GM20431 (cell line): ENCODE results near the gene FMNL3.
"Not testable (repeated sequence)": the region's sequence is repeated elsewhere in the genome, so short reads cannot be mapped to it uniquely, and the experiment has no call there.

Source experiments
- in situ Hi-C: fragments of 300-500 bp; cut with MseI, MboI; formaldehyde crosslinking; loops from one replicate; pipeline ENCODE4 v1.15.0; 2020; ENCODE audit warnings: low sequenced_read_pairs; ENCODE audit not compliant: unreplicated experiment

The FMNL3 gene

DNA sequence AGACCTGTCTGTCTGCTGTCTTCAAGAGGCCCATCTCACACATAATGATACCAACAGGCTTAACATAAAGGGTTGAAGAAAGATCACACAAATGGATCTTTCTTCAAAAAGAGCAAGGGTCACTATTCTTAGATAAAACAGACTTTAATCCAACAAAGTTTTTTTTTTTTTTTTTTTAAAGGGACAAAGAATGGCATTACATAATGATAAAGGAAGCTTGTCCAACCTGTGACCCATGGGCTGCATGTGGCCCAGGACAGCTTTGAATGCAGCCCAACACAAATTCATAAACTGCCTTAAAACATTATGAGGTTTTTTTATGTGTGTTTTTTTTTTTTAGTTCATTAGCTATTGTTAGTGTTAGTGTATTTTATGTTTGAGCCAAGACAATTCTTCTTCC is 95.0 kb downstream of the FMNL3 start:
- in situ Hi-C loops, result no loop called here

DNA sequence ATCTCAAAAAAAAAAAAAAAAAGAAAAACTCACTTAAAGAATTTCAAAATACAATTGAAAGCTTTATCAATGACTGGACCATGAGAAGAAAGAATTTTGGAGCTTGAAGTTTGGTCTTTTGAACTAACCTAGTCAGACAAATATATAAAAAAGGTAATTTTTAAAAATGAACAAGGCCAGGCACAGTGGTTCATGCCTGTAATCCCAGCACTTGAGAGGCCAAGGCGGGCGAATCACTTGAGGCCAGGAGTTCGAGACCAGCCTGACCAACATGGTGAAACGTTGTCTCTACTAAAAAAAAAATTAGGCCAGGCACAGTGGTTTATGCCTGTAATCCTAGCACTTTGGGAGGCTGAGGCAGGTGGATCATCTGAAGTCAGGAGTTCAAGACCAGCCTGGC is 96.4 kb downstream of the FMNL3 start:
- in situ Hi-C loops, result not testable (repeated sequence)

DNA sequence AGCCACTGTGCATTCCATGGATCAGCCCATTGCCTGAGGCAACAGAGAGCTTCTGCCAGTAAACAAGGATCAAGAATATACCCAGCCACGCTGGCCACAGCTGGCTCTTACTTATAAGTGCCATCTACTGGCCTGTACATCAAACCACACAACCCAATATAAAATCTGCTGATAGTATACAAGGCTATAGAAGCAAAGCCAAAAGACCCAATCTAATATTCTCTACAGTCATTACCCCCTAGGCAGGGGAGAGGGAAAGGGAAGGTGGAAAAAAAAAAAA is 97.4 kb downstream of the FMNL3 start:
- in situ Hi-C loops, result no loop called here

DNA sequence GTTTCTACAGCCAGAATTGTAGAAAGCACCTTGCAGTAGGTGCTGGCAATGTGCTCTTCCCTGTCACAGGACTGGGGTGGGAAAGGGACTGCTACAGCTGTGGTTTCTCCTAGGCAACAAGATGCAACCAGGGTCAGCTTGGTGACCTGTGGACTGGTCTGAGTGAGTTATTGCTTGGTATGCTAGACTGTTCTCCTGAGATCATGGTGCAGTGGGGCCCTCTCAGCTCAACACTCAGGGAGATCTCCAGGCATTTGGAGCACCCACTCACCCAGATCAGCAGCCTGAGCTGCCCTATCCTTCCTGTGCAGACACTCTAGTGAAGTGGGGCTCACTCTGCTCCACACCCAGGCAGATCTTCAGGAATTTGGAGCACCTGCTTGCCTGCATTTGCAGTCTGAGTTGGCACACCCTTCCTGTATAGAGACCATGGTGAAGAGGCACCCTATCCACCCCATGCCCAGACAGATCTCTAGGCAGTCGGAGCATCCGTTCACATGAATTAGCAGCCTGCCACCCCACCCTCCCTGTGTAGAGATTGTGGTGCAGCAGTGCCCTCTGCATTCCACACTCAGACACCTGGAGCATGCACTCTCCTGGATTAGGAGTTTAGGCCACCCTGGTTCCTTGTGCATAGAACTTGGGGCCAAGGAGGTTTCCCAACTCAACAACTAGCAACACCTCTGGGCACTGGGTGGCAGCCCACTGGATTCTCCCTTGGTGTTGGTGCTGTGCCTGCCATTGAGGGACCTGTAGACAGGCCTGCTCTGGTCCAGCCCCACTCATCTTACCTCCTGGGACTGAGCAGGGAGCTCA is 97.9 kb downstream of the FMNL3 start:
- in situ Hi-C loops, result no loop called here

DNA sequence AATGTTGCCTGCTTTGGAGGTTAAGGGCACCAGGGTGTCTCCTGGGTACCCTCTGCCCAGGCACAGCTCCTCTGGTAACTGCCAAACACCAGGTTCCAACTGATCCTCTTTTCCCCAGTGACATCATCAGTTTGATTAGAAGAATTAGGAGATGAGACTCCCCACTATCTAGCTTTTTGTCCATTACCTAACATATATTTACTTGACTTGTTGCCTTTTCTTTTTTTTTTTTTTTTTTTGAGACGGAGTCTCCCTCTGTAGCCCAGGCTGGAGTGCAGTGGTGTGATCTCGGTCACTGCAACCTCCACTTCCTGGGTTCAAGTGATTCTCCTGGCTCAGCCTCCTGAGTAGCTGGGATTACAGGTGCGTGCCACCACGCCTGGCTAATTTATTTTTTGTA is 101.7 kb downstream of the FMNL3 start, which contains the start of gene FAM186B:
TSS of gene FAM186B (minus strand) at position 101 of the 400 bp plus-strand sequence. CDS start 162 bp downstream, outside the sequence.
- in situ Hi-C loops, result not testable (repeated sequence)

DNA sequence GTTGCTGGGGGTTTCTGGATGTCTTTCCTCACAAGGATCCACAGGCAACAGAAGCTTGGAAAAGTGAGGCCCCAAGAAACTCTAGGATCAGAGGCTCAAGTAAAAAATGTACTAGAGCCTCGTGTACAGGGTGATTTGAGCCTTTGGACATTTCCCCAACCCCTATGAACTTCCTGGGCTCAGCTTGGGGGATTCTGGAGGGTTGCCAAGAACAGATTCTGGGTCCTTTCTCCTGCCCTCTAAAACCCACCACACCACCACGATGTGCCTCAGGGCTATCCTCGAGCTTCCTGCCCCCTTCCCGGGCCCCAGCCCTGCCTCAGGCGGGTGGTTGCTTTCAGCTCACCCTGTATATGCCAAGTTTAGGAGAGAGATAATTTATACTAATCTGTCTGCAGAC is 102.3 kb downstream of the FMNL3 start:
- in situ Hi-C loops, result no loop called here

DNA sequence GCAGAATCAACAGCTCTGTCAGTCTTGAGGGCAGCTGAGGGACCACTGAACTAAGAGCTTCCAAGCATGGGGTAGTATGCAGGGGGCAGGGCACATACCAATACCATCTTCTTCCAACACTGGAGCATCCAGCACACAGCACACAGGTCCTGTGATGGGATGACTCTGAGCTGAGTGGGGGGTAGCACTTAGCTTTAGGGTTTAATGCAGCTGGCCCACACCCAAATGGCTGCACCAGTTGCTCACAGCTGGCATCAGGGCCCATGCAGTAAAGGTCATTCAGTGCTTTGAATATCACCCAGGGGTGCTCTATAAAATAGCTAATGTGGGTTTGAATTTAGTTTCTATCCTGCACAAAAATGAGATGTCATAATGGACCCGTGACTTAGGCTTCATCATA is 103.5 kb downstream of the FMNL3 start:
- in situ Hi-C loops, result no loop called here

DNA sequence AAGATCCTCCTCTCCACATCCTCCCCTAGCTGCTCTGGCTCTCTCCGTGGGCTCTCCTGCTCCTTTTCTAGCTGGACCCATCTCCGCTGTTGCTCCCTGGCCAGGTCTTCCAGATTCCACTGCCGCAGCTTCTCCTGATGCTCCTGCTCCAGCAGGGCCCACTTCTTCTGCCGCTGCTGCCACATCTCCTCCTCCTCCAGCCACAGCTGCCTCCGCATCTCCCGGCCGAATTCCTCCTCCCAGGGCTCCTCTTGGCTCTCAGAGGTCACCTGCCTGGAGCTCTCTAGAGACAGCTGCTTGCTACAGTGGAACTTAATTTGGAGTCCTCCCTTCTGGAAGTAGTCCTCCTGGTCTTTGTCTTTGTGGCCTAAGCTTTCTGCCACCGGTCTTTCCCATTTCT is 107.2 kb downstream of the FMNL3 start:
- in situ Hi-C loops, result no loop called here

DNA sequence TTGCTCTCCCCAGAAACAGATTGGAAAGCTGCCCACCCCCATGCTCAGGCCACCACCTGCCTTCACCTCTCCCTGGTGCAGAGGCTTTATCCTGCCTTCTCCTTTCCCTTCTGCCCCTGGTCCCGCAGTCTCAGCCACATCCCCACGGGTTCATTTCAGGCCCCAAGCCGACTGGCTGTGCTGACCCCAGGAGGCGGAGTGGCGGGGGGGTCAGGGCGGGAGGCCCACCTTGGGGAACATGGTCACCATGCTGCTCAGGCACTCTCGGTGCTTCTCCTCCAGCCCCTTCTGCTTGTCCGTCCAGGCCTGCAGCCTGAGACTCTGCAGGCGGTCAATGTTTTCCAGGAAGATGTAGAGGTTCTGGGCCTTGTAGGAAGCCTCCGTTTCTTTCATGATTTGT is 108.7 kb downstream of the FMNL3 start:
- in situ Hi-C loops, result no loop called here

DNA sequence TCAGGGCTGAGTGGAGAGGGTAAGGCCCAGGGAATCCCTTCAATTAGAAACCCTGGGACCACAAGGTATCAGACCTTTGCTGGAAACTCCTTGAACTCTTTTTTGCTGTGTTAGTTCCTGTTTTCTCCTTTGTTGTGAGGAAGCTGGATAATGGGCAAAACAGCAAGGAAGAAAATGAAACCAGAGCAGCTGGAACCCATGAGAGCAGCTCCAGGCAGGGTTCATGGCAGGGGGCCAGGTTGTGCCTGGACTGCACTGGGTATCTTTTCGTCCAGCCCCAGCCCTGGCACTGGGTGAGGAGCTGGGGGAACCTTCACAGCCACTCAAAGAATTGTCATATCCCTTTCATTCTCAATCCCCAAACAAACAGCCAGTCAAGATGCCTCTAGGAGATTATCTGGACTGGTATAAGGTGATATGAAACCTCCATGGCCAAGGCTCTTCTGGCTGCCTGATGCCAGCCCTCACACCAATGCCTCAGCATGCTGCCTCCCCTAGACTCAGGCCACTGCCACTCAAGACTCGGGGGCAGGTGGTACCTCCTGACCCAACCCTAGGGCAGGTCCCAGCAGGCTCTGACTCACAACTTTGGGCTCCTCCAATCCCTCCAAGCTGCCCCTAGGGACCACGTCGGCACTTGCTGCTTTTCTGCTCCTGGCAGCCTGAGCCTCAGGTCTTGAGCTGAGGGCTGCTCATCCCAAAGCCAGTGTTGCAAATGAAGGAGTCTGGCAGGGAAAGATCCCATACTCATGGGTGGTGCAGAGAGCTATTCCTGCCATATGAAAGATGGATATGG is 118.3 kb downstream of the FMNL3 start:
- in situ Hi-C loops, result no loop called here

DNA sequence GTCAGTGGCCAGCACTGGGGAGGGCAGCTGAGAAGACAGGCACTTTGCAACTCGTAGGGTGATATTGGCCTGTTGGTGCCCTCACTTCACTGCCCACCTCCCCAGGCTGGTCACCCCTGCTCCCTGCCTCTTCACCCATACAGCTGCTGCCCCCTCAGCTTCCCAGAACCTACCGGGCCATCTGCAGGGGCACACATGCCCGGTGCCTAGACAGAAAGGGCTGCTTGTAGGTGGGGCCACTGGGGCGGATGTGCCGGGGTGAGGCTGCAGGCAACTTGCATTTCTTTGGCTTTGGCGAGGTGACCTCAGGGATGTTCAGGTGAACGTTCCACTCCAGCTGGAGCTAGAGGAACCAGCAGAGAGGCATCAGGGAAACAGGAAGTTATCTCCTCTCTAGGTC is 118.9 kb downstream of the FMNL3 start:
- in situ Hi-C loops, result no loop called here

DNA sequence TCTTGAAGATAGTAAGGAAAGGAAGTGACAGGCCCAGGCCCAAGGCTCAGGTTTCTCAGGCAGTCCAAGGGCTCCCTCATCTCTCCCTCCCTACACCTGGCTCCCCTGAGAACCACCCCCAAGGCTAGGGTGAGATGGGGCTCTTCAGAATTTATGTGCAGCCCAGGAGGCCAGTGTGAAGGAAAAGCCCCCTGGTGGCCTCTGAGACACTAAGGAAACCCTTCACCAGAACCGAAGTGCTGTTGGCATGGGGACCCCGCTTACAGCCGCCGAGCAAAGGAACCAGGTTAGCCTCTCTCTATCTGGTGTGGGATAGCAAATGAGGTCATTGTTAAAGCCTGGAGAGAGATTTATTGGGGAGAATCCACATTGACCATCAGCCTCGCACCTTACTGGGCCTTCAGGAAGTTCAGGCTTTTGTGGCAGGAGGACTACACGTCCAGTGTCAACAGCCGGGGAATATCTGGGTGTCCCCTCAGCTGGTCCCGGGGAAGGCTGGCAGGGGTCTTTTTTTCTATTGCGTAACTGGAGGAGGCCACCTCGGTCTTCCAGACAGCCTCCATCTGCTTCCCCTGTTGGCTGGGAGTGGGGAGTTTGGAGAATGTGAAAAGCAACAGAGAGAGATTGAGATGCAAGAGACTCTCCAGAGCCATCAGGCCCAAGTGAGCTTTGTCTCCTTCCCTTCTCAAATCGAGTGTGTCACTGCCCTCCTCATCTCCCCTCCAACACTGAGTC is 119.9 kb downstream of the FMNL3 start:
- in situ Hi-C loops, result no loop called here
